GM21576 (cell line): ENCODE measurements around the gene ZC3H6.

Experiments used
- ATAC-seq: cut with Tn5 transposase; IDR thresholded peaks from one replicate; pipeline ENCODE4 v1.9.1; 2021; ENCODE audit warnings: mild to moderate bottlenecking, moderate library complexity; ENCODE audit not compliant: unreplicated experiment

The ZC3H6 gene

GRCh38 chr2:112275311-112275886 lies at the start of gene ZC3H6:
TSS of gene ZC3H6 (plus strand) at chr2:112275597. CDS start at chr2:112275995, 398 bp downstream.
- ATAC-seq = peak; percentile 97

- no peak for ATAC-seq
Observed at GRCh38 chr2:112229348-112229747, 46.0 kb upstream of the ZC3H6 start.

- no peak for ATAC-seq
Observed at GRCh38 chr2:112230371-112230770, 45.0 kb upstream of the ZC3H6 start.

- ATAC-seq = no peak
Observed at GRCh38 chr2:112239862-112240261, 35.5 kb upstream of the ZC3H6 start.

DNA sequence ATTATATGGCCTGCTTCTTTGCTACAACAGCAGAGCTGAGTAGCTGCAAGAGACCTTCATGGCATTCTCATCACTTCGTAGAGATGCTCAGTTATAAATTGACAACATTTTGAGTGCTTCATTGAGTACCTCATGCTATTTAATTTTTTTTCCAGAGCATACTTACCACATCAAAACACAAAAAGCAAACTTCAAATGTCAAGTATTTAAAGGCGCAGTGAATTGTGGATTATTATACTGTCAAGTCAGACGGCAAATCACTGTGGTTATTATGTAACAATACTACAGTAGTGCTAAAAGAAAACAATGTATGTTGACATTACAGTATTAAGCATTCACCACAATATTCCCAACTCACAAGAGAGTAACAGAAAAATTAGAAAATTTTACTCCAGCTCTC lies 33.0 kb upstream of the ZC3H6 start:
- ATAC-seq = no peak

DNA sequence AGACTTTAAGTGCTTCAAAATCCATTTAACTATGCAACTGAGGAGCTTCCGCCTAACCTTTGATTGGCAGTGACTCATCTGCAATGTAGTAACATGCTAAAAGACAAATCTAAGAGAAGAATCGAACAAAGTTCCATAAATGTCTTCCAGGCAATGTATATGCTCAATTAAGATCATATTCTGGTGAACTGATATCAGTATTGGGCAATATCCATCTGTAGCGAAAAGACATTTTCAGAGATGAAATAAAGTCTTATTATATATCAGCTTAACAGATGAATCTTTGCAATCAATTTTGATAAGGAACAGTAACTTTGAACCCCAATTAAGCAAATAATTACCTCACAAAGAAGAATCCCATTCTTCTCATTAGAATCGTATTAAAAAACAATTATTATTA lies 32.2 kb upstream of the ZC3H6 start:
- no peak for ATAC-seq

- ATAC-seq = no peak
Observed at GRCh38 chr2:112244854-112245253, 30.5 kb upstream of the ZC3H6 start.

GRCh38 chr2:112251271-112251670 lies 24.1 kb upstream of the ZC3H6 start:
- no peak for ATAC-seq

GRCh38 chr2:112253261-112253815 lies 22.1 kb upstream of the ZC3H6 start:
- no peak for ATAC-seq

DNA sequence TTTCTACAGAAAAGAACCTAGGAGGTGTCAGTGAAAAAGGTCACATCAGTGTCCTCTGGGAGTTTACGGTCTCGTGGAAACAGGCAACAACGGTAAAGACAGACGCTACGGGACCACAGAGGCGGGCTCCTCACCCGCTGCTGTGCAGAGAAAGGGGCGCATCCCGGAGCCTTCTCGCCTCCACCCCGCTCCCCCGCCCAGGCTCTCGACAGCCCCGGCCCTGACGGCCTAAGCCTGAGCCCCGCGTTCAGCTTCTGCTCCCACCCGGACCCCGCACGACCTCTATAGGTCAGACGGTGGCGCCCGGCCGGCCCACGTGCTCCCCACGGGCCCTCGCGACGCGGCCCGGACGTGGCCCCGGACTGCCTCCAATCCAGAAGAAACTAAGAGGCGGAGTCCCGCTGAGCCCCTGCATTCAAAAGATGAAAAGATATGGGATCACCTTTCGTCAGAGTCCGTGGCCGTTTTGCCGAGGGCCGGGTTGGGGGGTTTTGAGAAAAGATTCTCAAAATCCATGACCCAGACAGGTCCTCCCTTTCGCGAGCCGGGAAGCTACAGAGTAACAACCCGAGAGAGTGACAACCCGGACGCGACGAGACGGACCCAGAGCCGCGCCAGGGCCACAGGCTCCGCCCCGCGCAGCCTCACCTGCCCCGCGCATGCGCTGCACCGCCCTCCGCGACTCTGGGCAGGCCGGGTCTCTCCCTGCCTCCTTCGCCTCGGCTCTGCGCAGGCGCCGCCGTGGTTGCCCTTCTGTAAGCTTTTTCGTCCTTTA lies 20.7 kb upstream of the ZC3H6 start, which contains the start of gene ZC3H8:
ZC3H8 (minus strand) TSS at position 577 of the 775 bp plus-strand sequence; CDS start at position 516, 61 bp downstream.
- peak; percentile 87 for ATAC-seq

DNA sequence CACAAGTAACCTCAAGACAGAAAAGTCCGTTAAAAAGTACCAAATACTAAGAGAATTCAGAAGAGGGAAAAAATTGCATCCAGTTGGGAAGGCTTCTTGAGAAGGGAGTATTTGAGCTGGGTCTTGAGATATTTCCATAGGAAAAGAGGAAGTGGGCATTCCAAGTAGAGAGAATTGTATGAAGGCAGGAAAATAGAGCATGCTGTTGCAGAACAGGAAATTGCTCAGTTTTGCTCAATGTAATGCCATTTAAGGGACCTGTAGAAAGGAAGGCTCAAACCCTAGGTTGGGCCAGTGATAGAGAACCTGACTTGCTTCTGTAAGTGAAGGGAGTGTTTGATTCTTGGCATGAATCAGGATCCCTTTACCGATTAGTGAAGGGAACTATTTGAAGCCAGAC lies 19.5 kb upstream of the ZC3H6 start:
- ATAC-seq = no peak

- ATAC-seq = no peak
Observed at GRCh38 chr2:112256654-112257053, 18.7 kb upstream of the ZC3H6 start.

GRCh38 chr2:112257575-112257974 lies 17.8 kb upstream of the ZC3H6 start:
- ATAC-seq = no peak

DNA sequence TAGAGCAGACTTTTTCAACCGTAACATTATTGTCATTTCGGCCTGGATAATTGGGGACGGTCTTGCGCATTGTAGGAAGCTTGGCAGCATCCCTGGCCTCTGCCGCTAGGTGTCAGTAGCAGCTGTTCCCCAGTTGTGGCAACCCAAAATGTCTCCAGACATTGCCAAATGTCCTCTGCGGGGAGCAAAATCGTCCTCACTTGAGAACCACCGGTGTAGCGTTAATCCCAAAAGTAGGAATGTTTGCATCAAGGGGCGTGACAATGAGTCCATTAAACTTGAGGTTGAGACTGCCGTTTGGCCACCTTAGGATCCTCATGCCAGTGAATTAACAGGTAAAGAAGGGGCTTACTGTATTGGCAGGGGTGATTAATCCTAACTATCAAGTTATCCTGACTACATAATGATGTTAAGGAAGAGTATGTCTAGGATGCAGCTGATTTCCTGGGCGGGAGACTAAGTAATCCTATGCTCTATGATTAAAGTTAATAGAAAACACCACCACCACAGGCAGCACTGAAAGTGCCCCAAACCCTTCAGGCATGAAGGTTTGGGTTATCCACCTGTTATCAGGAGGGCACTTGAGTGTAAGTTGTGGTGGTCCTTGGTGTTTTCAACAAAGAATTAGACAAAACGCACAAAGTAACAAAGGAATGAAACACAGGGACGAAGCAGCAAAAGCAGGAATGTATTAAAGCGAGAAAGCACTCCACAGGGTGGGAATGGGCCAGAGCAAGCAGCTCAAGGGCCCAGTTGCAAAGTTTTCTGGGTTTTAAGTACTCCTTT lies 15.7 kb upstream of the ZC3H6 start:
- peak; percentile 34 for ATAC-seq

GRCh38 chr2:112260295-112260625 lies 15.1 kb upstream of the ZC3H6 start:
- ATAC-seq = no peak

- ATAC-seq = no peak
Observed at GRCh38 chr2:112262876-112263275, 12.5 kb upstream of the ZC3H6 start.

GRCh38 chr2:112268547-112268946 lies 6.8 kb upstream of the ZC3H6 start:
- ATAC-seq = no peak

DNA sequence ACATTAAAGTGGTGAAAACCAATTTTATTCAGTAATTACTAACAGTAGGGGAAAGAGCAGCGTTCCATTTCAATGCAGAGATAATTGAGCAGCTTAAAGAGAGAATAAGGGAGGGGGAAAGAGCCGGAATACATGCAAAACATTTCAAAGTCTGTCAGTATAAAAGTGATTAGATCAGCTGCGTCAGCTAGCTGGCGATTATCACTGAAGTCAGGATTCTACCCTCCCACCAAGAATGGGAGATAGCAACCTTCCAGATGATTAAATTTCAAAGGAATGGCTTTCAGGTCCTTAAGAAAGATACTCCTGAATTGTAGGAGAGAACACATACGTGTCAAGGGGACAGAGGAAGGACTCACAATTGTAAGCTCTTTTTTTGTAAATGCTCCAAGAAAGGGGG lies 2.7 kb upstream of the ZC3H6 start:
- no peak for ATAC-seq

GRCh38 chr2:112273349-112273748 lies 2.0 kb upstream of the ZC3H6 start:
- ATAC-seq = no peak

DNA sequence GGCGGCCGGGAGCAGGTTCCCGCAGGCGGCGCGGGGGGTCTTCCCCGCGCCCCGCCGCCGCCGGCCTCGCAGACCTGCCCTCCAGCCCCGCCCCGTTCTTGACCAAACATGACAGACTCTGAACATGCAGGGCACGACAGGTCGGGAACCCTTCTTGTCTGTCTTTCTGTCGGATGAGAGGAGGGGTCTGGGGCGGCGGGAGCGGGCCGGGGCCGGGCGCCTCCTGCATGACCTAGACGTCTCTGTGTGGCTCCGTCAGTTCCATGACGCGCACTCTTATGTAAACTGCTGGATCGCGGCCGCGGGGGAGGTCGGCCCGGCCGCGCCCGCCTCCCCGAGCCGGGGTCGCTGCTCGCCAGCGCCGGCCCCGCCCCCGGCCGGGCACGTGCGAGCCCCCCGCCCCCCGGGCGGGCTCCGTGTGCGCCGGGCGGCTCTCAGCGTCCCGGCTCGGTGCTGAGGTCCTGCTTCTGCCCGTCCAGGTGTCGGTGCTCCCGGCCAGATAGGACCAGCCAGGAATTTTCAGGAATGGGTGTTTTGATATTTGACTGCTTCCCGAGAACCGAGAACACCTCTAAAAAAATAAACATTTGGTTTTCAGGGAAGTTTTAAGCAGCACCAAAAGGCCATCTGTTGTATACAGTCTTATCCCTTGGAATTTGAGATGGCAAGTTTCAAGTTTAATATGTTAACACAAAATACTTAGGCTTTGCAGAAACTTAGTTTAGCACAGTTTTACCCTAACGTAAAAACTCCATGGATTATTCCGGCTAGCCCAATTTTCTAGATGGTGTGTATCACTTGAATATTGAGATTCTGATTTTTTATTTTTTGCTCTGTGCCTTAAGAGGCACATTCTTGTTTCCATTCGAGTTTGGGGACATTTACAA lies 733 bp downstream of the ZC3H6 start:
- peak; percentile 52 for ATAC-seq

DNA sequence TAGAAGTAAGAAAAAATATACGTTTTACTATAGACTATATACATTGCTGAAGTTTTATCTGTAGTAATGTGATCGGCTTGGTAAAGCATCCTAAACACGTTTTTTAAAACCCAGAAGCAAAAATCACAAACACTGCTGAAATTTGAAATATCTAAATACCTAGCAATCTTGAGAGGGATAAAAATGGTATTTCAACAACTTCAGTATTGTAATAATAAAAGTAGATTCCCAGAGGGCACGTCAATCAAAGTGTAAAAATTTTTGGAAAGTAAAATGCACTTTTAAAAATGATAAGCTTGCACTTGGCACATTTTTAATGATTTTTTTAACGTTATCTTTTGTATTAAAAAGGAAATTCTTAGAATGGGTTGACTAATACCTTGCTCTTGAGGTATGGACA lies 1.6 kb downstream of the ZC3H6 start:
- no peak for ATAC-seq
